Measurements from ENCODE around the gene EVC.

EVC gene

DNA sequence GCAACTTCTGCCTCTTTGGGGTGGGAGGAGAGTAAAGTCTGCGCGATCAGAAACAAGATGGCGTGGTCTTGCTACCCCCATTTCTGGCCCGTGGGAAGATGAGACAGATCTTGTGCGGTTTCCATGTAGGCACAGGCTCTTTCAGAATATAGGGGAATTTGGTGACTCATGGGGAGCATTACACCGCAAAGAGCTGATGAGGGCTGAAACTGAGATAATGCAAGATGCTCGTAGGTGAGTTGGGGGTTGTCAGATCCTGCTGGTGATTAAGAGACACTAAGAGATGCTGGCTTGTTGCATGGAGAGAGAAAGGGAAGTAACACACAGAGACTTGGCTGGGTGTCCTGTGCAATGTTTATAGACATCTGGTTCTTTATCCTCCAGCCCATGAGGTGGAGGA is 1.5 kb downstream of the EVC start:
- ChIA-PET CTCF (no interaction called here), POLR2A (no interaction called here)
- no peak for TF ChIP-seq HDGF (IDR thresholded peaks at IDR 0.05; ENCODE audit: borderline replicate concordance)
- no peak for TF ChIP-seq LEF1 (IDR thresholded peaks at IDR 0.05; ENCODE audit: borderline replicate concordance)
- no peak for TF ChIP-seq BHLHE40 (IDR thresholded peaks at IDR 0.05; ENCODE audit: borderline replicate concordance)
- TF ChIP-seq NFRKB (IDR thresholded peaks at IDR 0.05), result no peak
- TF ChIP-seq SP1 (IDR thresholded peaks at IDR 0.05), result no peak
- no peak for TF ChIP-seq TARDBP (IDR thresholded peaks at IDR 0.05)
- DNase-seq (ENCODE audit: extremely low spot score), result no peak

DNA sequence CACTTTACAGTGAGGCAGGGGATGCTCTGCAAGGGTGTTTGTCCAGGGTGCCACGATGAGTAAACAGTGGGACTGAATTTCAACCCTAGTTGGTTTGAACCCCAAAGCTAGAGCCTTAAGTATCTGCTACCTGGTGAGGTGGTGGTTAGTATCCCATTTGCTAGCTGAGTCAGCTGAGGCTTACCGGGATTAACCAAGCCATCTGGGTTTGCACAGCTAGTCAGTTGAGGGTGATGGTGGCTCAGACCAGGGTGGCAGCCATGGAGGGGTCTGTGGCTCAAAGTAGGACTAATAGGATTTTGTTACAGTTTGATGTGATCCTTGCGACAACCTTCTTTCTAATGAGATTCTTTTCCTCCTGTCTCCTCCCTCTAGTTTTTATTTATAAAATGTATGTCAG is 1.9 kb downstream of the EVC start:
- CTCF ChIA-PET, result no interaction called here
- POLR2A ChIA-PET, result no interaction called here
- no peak for DNase-seq (ENCODE audit: extremely low spot score)
- no peak for TF ChIP-seq FOXK2 (IDR thresholded peaks at IDR 0.05)
- no peak for TF ChIP-seq SP1 (IDR thresholded peaks at IDR 0.05)
- TF ChIP-seq HDGF (IDR thresholded peaks at IDR 0.05; ENCODE audit: borderline replicate concordance), result no peak
- no peak for TF ChIP-seq ZNF384 (IDR thresholded peaks at IDR 0.05)
- TF ChIP-seq, protein P1, sequence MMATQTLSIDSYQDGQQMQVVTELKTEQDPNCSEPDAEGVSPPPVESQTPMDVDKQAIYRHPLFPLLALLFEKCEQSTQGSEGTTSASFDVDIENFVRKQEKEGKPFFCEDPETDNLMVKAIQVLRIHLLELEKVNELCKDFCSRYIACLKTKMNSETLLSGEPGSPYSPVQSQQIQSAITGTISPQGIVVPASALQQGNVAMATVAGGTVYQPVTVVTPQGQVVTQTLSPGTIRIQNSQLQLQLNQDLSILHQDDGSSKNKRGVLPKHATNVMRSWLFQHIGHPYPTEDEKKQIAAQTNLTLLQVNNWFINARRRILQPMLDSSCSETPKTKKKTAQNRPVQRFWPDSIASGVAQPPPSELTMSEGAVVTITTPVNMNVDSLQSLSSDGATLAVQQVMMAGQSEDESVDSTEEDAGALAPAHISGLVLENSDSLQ (IDR thresholded peaks at IDR 0.05), result no peak
- no peak for TF ChIP-seq TARDBP (IDR thresholded peaks at IDR 0.05)
- no peak for TF ChIP-seq ARNT (IDR thresholded peaks at IDR 0.05)
- TF ChIP-seq SUZ12 (IDR thresholded peaks at IDR 0.05), result no peak
- TF ChIP-seq ELF4 (IDR thresholded peaks at IDR 0.05), result no peak
- TF ChIP-seq FOXA1 (IDR thresholded peaks at IDR 0.05), result no peak

DNA sequence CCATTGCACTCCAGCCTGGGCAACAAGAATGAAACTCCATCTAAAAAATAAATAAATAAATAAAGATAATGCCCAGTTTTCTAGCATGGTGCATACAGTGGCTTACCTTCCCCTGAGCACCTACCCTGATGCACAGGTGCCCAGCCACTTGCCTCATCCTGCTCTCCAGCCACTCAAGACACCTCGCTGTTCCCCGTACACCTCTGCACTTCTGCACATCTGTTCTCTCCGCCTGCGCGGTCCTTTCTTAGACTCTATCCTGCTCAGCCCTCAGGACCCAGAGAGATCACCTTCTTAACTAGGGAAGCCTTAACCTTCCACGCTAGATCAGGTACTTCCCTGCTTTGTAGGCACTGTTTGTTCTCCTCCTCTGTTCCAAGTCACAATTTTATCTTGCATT is 2.9 kb downstream of the EVC start:
- CTCF ChIA-PET, result no interaction called here
- no peak for DNase-seq (ENCODE audit: extremely low spot score)
- POLR2A ChIA-PET, result no interaction called here
- TF ChIP-seq LEF1 (IDR thresholded peaks at IDR 0.05; ENCODE audit: borderline replicate concordance), result no peak
- no peak for TF ChIP-seq TARDBP (IDR thresholded peaks at IDR 0.05)
- TF ChIP-seq, protein P1 (IDR thresholded peaks at IDR 0.05), result no peak
- TF ChIP-seq FOXK2 (IDR thresholded peaks at IDR 0.05), result no peak
- TF ChIP-seq BHLHE40 (IDR thresholded peaks at IDR 0.05; ENCODE audit: borderline replicate concordance), result no peak
- TF ChIP-seq HDGF (IDR thresholded peaks at IDR 0.05; ENCODE audit: borderline replicate concordance), result no peak
- no peak for TF ChIP-seq ZNF384 (IDR thresholded peaks at IDR 0.05)
- no peak for TF ChIP-seq SP1 (IDR thresholded peaks at IDR 0.05)
- no peak for TF ChIP-seq FOXA1 (IDR thresholded peaks at IDR 0.05)
- no peak for TF ChIP-seq ELF4 (IDR thresholded peaks at IDR 0.05)
- no peak for TF ChIP-seq SUZ12 (IDR thresholded peaks at IDR 0.05)

DNA sequence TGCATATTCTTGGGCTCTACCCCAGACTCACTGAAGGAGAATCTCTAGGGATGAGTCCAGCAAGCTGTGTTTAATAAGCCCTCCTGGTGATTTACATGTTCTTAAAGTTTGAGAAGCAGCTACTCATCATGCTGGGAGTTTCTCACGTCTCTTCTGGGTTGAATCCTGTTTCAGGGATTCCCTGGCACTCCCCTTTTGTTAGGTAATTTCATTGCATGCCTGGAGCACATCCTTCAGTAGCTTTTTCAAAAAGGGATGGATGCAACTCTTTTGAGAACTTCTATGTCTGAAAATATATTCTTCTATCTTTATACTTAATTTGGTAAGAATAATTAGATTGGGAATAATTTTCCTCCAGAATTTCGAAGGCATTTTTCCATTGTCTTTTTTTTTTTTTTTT is 4.4 kb downstream of the EVC start:
- ChIA-PET POLR2A (no interaction called here), CTCF (no interaction called here)
- no peak for TF ChIP-seq SP1 (IDR thresholded peaks at IDR 0.05)
- TF ChIP-seq ELF4 (IDR thresholded peaks at IDR 0.05), result no peak
- TF ChIP-seq FOXA1 (IDR thresholded peaks at IDR 0.05), result no peak
- no peak for TF ChIP-seq SUZ12 (IDR thresholded peaks at IDR 0.05)
- TF ChIP-seq NFRKB (IDR thresholded peaks at IDR 0.05), result no peak
- no peak for TF ChIP-seq LEF1 (IDR thresholded peaks at IDR 0.05; ENCODE audit: borderline replicate concordance)
- no peak for TF ChIP-seq CTBP1 (IDR thresholded peaks at IDR 0.05; ENCODE audit: borderline replicate concordance)
- TF ChIP-seq ARNT (IDR thresholded peaks at IDR 0.05), result no peak
- no peak for DNase-seq (ENCODE audit: extremely low spot score)

DNA sequence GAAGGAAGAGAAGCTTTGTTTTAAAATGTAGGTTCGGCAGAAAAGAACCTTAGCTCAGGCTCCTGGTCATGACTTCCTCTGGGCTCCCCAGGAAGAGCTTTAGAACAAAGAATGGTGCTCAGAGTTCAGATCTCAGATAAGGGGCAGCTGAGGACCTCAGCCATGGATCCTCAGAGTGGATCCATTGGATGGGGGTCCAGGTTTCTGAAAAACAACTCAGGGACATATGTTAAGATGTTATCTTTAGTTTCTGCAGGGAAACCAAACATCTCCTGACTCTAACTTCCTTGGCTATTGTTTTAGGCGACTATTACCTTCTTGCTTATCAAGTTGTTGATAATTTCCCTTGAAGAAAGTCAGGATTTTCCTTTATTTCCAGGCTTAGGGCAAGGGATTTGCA is 5.4 kb downstream of the EVC start:
- TF ChIP-seq FOXM1 (IDR thresholded peaks at IDR 0.05; ENCODE audit: borderline replicate concordance) (no peak), SUZ12 (IDR thresholded peaks at IDR 0.05) (no peak), ARNT (IDR thresholded peaks at IDR 0.05) (no peak), ZNF384 (IDR thresholded peaks at IDR 0.05) (no peak), LEF1 (IDR thresholded peaks at IDR 0.05; ENCODE audit: borderline replicate concordance) (no peak), L3MBTL2 (conservative IDR thresholded peaks at IDR 0.05) (no peak), TARDBP (IDR thresholded peaks at IDR 0.05) (no peak), FOXK2 (IDR thresholded peaks at IDR 0.05) (no peak), SP1 (IDR thresholded peaks at IDR 0.05) (no peak), ELF4 (IDR thresholded peaks at IDR 0.05) (no peak), HDGF (IDR thresholded peaks at IDR 0.05; ENCODE audit: borderline replicate concordance) (no peak), NFRKB (IDR thresholded peaks at IDR 0.05) (no peak), CTBP1 (IDR thresholded peaks at IDR 0.05; ENCODE audit: borderline replicate concordance) (no peak), FOXA1 (IDR thresholded peaks at IDR 0.05) (no peak), BHLHE40 (IDR thresholded peaks at IDR 0.05; ENCODE audit: borderline replicate concordance) (no peak)
- TF ChIP-seq, protein P1 (IDR thresholded peaks at IDR 0.05), result no peak
- DNase-seq (ENCODE audit: extremely low spot score), result no peak
- ChIA-PET POLR2A (no interaction called here), CTCF (no interaction called here)

DNA sequence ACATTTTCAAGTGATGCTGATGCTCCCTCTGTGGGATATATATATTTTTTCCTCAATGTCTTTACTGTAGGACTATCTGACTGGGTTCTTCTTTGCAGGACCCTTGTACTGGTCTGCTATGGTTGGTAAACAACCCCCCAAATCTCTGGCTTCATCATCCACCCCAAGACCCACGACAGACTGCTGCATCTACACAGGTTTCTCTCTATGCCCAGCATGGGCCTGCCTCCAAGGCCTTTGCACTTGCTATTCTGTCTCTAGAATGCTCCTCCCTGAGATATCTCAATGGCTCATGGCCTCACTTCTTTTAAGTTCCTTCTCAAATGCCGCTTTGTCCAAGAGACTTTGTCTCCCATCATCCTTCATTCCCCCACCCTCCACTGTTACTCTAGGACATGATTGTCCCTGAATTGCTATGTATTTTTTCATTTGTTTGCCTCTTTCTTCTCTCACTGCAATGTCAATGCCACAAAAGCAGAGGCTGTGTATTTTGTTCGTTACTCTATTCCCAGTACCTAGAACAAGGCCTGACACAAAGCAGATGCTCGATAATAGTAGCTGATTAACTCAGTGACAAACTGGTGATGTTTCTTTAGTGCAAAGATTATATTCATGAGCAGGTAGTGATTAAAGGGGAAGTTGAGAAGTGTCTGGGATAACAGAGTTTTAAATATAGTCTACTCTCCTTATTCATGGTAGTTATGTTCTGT is 6.6 kb downstream of the EVC start:
- POLR2A ChIA-PET, result no interaction called here
- no peak for DNase-seq (ENCODE audit: extremely low spot score)
- no peak for TF ChIP-seq FOXK2 (IDR thresholded peaks at IDR 0.05)
- TF ChIP-seq SP1 (IDR thresholded peaks at IDR 0.05), result no peak
- TF ChIP-seq FOXM1 (IDR thresholded peaks at IDR 0.05; ENCODE audit: borderline replicate concordance), result no peak
- no peak for TF ChIP-seq LEF1 (IDR thresholded peaks at IDR 0.05; ENCODE audit: borderline replicate concordance)
- no peak for TF ChIP-seq ZNF384 (IDR thresholded peaks at IDR 0.05)
- TF ChIP-seq L3MBTL2 (conservative IDR thresholded peaks at IDR 0.05), result no peak
- no peak for TF ChIP-seq ARNT (IDR thresholded peaks at IDR 0.05)
- no peak for TF ChIP-seq NFRKB (IDR thresholded peaks at IDR 0.05)
- TF ChIP-seq FOXA1 (IDR thresholded peaks at IDR 0.05), result no peak
- no peak for TF ChIP-seq CTBP1 (IDR thresholded peaks at IDR 0.05; ENCODE audit: borderline replicate concordance)
- TF ChIP-seq TARDBP (IDR thresholded peaks at IDR 0.05), result no peak
- TF ChIP-seq, protein P1 (IDR thresholded peaks at IDR 0.05), result no peak
- TF ChIP-seq SUZ12 (IDR thresholded peaks at IDR 0.05), result no peak
- TF ChIP-seq ELF4 (IDR thresholded peaks at IDR 0.05), result no peak
- no peak for TF ChIP-seq BHLHE40 (IDR thresholded peaks at IDR 0.05; ENCODE audit: borderline replicate concordance)
- TF ChIP-seq HDGF (IDR thresholded peaks at IDR 0.05; ENCODE audit: borderline replicate concordance), result no peak
- CTCF ChIA-PET, result no interaction called here
